ENCODE results near the gene SPEF2. TPM values are rescaled to one million over a fixed set of nuclear protein-coding genes. Genes with fewer than 3 reads are reported as not detected.
A peak's percentile ranks its signal among the peaks of the same experiment; 100 is the strongest.
"Not testable (repeated sequence)": the region's sequence is repeated elsewhere in the genome, so short reads cannot be mapped to it uniquely, and the experiment has no call there.

SPEF2 gene
- total RNA-seq, 1 donor from 2014 or later, result 10.0 TPM

DNA sequence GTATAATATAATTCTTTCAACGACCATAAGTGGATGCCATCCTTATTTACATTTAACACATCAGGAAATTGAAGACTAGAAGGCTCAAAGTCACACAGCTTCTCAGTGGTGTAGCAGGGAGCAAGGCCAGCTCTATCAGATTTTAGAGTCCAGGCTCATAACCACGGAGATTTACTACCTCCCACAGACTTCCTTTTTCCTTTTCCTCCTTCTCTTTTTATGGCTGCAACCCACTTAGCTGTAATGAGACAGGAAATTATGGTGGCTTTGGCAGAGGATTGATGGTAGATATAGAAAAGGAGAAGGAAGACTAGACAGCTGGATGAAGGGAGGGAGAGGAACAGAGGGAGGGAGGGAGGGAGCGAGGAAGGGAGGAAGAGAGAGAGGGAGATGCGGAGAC lies 47.4 kb downstream of the SPEF2 start:
- DNase-seq (ENCODE audit: low spot score), result no peak
- Mint-ChIP-seq H3K27ac (no peak overlapping the region), H3K9me3 (peaks cover 21% of the 10 kb centered on the region), H3K4me1 (ENCODE audit: low read depth) (peaks cover 29% of the 10 kb centered on the region), H3K27me3 (ENCODE audit: low read depth) (peaks cover 3% of the 10 kb centered on the region), H3K4me3 (ENCODE audit: low read depth) (no peak overlapping the region), H3K36me3 (ENCODE audit: low read depth) (peaks cover 52% of the 10 kb centered on the region)
- intact Hi-C loops (cut with micrococcal nuclease), result loop anchor here (5.0 kb wide), 1 partner anchor 107 kb away; no protein-coding TSS in a partner anchor

DNA sequence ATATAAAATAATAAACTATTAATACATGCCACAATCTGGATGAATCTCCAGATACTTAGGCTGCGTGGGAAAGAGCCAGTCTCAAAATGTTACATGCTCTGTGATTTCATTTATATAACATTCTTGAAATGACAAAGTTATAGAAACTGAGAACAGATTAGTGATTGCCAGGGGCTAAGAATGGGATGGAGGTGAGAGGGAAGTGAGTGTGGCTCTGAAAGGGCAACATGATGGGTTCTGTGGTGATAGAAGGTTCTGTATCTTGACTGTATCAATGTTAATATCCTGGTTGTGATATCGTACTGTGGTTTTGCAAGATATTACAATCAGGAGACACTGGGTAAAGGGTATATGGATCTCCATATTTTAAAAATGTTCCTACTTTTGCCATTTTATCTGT lies 50.7 kb downstream of the SPEF2 start:
- no peak for DNase-seq (ENCODE audit: low spot score)
- intact Hi-C loops (cut with micrococcal nuclease), result loop anchor here (5.0 kb wide), 1 partner anchor 104 kb away; no protein-coding TSS in a partner anchor
- no peak overlapping the region for H3K27ac Mint-ChIP-seq
- no peak overlapping the region for H3K4me3 Mint-ChIP-seq (ENCODE audit: low read depth)
- peaks cover 8% of the 10 kb centered on the region for H3K9me3 Mint-ChIP-seq
- peaks cover 32% of the 10 kb centered on the region for H3K36me3 Mint-ChIP-seq (ENCODE audit: low read depth)
- peaks cover 3% of the 10 kb centered on the region for H3K27me3 Mint-ChIP-seq (ENCODE audit: low read depth)
- H3K4me1 Mint-ChIP-seq (ENCODE audit: low read depth), result peaks cover 54% of the 10 kb centered on the region

DNA sequence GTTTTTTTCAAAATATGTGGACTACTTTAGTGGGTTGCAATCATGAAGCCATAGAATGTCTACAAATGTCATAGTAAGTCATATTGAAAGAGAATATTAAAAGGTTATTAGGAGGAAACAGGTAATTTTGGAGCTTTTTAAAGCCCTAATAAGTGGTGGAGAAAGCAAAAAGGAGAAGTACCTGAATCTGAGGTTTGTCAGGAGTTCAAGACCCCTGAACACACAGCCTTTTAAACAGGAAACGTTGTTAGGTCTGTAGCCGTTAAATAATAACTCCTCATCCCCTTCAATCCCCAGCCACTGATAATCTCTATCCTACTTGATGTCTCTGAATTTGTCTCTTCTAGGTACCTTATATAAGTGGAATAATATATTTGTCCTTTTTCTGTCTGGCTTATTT lies 51.1 kb downstream of the SPEF2 start:
- no peak for DNase-seq (ENCODE audit: low spot score)
- intact Hi-C loops (cut with micrococcal nuclease), result loop anchor here (5.0 kb wide), 1 partner anchor 104 kb away; no protein-coding TSS in a partner anchor
- peaks cover 27% of the 10 kb centered on the region for H3K36me3 Mint-ChIP-seq (ENCODE audit: low read depth)
- peaks cover 58% of the 10 kb centered on the region for H3K4me1 Mint-ChIP-seq (ENCODE audit: low read depth)
- H3K9me3 Mint-ChIP-seq, result peaks cover 4% of the 10 kb centered on the region
- H3K4me3 Mint-ChIP-seq (ENCODE audit: low read depth), result no peak overlapping the region
- H3K27me3 Mint-ChIP-seq (ENCODE audit: low read depth), result peaks cover 3% of the 10 kb centered on the region
- no peak overlapping the region for H3K27ac Mint-ChIP-seq

DNA sequence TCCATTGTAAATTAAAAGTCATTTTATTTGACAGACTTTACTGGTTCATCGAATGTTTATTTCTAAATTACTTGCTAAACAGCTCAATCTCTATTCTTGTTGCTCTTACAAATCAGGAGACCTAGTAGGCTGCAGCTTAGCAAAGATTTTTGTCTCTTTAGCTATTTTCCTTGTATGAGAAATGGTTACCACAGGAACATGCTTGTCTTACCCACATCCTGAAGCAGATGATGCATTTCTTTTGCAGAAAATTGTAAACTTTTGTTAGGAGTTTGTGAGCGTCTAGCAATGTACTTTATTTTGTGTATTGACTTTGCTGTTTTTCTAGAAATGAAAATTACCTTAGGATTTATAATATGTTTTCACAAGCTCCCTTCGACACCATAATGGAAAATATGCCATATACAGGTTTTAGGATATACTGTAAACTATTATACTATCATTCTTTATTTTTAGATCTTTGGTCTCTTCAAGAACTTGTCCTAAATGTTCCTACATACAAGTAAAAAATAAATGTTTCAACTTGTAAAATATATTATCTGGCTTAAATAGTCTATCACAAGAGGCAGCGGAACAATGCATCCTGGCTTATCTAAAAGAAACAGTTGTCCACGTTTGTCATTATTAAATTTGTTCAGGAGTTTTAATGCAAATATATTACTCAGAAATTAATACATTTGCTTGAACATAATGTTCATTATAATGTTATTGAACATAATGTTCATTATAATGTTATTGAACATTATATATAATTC lies 54.1 kb downstream of the SPEF2 start:
- H3K36me3 Mint-ChIP-seq (ENCODE audit: low read depth), result peaks cover 18% of the 10 kb centered on the region
- H3K27me3 Mint-ChIP-seq (ENCODE audit: low read depth), result peaks cover 3% of the 10 kb centered on the region
- DNase-seq (ENCODE audit: low spot score), result no peak
- H3K4me3 Mint-ChIP-seq (ENCODE audit: low read depth), result no peak overlapping the region
- H3K4me1 Mint-ChIP-seq (ENCODE audit: low read depth), result peaks cover 52% of the 10 kb centered on the region
- no peak overlapping the region for H3K27ac Mint-ChIP-seq
- intact Hi-C loops (cut with micrococcal nuclease), result loop anchor here (1.0 to 5.0 kb wide), 5 partner anchors 66 to 253 kb away; partner anchors contain the start of gene IL7R
- H3K9me3 Mint-ChIP-seq, result no peaks in the 10 kb centered on the region

DNA sequence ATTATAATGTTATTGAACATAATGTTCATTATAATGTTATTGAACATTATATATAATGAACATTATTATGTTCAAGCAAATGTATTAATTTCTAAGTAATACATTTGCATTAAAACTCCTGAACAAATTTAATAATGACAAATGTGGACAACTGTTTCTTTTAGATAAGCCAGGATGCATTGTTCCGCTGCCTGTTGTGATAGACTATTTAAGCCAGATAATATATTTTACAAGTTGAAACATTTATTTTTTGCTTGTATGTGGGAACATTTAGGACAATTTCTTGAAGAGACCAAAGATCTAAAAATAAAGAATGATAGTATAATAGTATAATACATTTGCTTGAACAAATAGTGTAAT lies 54.6 kb downstream of the SPEF2 start:
- Mint-ChIP-seq H3K4me1 (ENCODE audit: low read depth) (peaks cover 48% of the 10 kb centered on the region), H3K36me3 (ENCODE audit: low read depth) (peaks cover 14% of the 10 kb centered on the region)
- not testable (repeated sequence) for DNase-seq (ENCODE audit: low spot score); H3K9me3 Mint-ChIP-seq; H3K27ac Mint-ChIP-seq; H3K4me3 Mint-ChIP-seq (ENCODE audit: low read depth); H3K27me3 Mint-ChIP-seq (ENCODE audit: low read depth)
- intact Hi-C loops (cut with micrococcal nuclease), result loop anchor here (2.0 to 5.0 kb wide), 4 partner anchors 65 to 235 kb away; partner anchors contain the start of gene IL7R

DNA sequence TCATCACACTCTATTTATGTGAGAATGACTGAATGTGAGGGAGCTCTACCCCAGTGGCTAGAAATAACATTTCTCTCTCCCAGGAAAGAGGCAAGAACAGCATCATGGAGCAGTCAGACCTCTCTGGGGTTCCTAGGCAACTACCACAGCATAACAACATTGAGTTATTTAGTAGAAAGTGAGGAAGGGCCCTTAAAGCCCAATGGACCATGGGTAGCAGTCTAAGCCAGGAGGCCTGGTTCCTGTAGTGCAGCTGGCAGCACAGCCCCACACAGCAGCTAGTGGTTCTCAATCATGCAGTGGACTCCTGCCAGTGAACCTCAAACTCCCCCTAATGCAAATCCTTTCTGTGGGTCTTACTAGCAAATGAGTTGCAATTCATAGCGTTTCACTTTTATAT lies 55.3 kb downstream of the SPEF2 start:
- Mint-ChIP-seq H3K4me1 (ENCODE audit: low read depth) (peaks cover 46% of the 10 kb centered on the region), H3K9me3 (no peaks in the 10 kb centered on the region), H3K27ac (peak overlapping the region; percentile 42), H3K4me3 (ENCODE audit: low read depth) (no peak overlapping the region), H3K27me3 (ENCODE audit: low read depth) (no peaks in the 10 kb centered on the region), H3K36me3 (ENCODE audit: low read depth) (peaks cover 11% of the 10 kb centered on the region)
- peak; percentile 16 for DNase-seq (ENCODE audit: low spot score)
- intact Hi-C loops (cut with micrococcal nuclease), result loop anchor here (2.0 to 5.0 kb wide), 4 partner anchors 64 to 234 kb away; partner anchors contain the start of gene IL7R

DNA sequence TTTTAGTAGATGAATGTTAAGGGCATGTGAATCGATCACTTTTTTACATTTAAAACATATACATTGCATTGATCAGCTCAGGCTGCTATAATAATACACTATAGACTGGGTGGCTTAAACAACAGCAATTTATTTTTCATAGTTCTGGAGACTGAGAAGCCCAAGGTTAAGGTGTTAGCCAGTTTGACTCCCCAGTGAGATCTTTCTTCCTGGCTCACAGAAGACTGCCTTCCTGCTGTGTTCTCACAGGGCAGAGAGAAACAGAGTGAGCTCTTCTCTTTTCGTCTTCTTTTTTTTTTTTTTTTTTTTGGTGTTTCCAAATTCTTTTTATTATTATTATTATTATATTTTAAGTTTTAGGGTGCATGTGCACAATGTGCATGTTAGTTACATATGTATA lies 56.4 kb downstream of the SPEF2 start:
- no peak overlapping the region for H3K27ac Mint-ChIP-seq
- H3K9me3 Mint-ChIP-seq, result no peaks in the 10 kb centered on the region
- H3K4me3 Mint-ChIP-seq (ENCODE audit: low read depth), result no peak overlapping the region
- intact Hi-C loops (cut with micrococcal nuclease), result loop anchor here (5.0 kb wide), 3 partner anchors 63 to 233 kb away; no protein-coding TSS in a partner anchor
- peaks cover 7% of the 10 kb centered on the region for H3K36me3 Mint-ChIP-seq (ENCODE audit: low read depth)
- peaks cover 42% of the 10 kb centered on the region for H3K4me1 Mint-ChIP-seq (ENCODE audit: low read depth)
- DNase-seq (ENCODE audit: low spot score), result no peak
- H3K27me3 Mint-ChIP-seq (ENCODE audit: low read depth), result no peaks in the 10 kb centered on the region

DNA sequence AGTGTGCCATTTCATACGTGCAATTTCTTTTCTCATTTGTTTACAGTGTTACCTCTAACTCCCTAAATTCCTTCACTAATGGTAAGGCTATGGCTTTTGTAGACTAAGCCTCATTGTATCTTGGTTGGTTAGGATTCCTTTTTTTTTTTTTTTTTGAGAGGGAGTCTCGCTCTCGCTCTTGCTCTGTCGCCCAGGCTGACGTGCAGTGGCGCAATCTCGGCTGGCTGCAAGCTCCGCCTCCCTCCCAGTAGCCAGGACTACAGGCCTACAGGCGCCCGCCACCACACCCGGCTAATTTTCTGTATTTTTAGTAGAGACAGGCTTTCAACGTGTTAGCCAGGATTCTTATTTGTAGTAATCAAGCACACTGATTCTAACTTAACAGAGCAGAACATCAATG lies 57.7 kb downstream of the SPEF2 start:
- H3K27ac Mint-ChIP-seq, result no peak overlapping the region

DNA sequence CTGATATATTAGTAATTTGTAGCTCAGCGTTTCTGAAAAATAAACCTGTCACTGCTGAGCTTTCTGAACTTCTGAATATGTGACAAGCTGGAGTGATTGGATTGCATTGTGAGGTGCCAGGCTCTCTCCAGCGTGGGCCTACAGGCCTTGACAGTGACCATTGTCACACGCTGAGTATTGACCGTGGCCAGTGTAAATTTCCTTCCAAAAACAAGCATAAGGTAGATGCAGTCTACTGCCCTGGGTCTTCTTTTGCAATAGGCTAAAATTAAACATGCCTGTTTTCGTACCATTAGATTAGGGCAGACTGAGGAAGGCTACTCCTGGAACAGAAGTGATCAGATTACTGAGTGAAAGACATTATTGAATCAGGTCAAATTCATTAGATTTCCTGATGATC lies 60.2 kb downstream of the SPEF2 start:
- H3K27me3 Mint-ChIP-seq (ENCODE audit: low read depth), result no peaks in the 10 kb centered on the region
- intact Hi-C loops (cut with micrococcal nuclease), result no loop called here
- peaks cover 3% of the 10 kb centered on the region for H3K36me3 Mint-ChIP-seq (ENCODE audit: low read depth)
- DNase-seq (ENCODE audit: low spot score), result no peak
- H3K4me1 Mint-ChIP-seq (ENCODE audit: low read depth), result peaks cover 25% of the 10 kb centered on the region
- H3K27ac Mint-ChIP-seq, result no peak overlapping the region
- no peak overlapping the region for H3K4me3 Mint-ChIP-seq (ENCODE audit: low read depth)
- no peaks in the 10 kb centered on the region for H3K9me3 Mint-ChIP-seq

More for the DNA sequence above, 57.7 kb downstream of the SPEF2 start:
- intact Hi-C loops (cut with micrococcal nuclease), result no loop called here
- DNase-seq (ENCODE audit: low spot score), result no peak
- Mint-ChIP-seq H3K27me3 (ENCODE audit: low read depth) (no peaks in the 10 kb centered on the region), H3K4me3 (ENCODE audit: low read depth) (no peak overlapping the region), H3K4me1 (ENCODE audit: low read depth) (peaks cover 45% of the 10 kb centered on the region), H3K9me3 (no peaks in the 10 kb centered on the region), H3K36me3 (ENCODE audit: low read depth) (peaks cover 3% of the 10 kb centered on the region)

DNA sequence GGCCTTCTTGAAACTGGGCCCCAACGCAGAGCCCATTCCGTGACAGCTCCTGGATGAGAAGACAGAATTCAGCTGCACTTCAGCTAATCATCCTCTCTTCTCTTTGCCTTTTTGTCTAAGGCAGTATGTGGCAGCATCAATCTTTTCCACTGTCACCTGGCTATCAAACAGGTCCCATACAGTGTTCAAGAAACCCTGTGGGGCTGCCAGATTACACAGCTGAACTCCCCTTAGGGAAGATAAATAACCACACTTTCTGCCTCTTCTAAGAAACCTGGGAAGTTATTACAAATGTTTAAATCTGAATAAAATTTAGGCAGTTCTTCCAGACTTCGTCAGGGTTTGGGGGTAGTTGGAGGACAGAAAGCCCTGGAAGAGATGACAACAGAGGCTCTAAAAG lies 61.0 kb downstream of the SPEF2 start:
- Mint-ChIP-seq H3K27ac (no peak overlapping the region), H3K4me3 (ENCODE audit: low read depth) (no peak overlapping the region), H3K9me3 (no peaks in the 10 kb centered on the region), H3K36me3 (ENCODE audit: low read depth) (peaks cover 3% of the 10 kb centered on the region), H3K4me1 (ENCODE audit: low read depth) (peaks cover 17% of the 10 kb centered on the region), H3K27me3 (ENCODE audit: low read depth) (no peaks in the 10 kb centered on the region)
- intact Hi-C loops (cut with micrococcal nuclease), result no loop called here
- DNase-seq (ENCODE audit: low spot score), result no peak

DNA sequence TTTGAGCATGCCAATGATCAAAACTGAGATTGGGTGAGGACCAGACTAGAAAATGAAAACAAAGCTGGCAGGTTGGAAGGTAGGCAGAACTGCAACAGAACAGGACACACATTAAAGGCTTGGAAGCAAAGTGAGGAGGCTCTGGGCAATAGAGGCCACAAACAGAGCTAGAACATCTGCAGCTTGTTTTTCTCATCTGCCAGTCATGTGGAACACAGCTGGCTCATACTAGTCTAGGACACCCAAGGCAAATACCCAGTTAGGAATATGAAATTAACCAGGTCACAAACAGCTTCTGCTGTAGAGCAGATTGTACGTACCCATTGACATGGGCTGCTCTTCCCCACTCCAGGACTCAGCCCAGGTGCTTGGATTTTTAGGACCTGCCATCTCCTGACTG lies 61.7 kb downstream of the SPEF2 start:
- intact Hi-C loops (cut with micrococcal nuclease), result no loop called here
- no peaks in the 10 kb centered on the region for H3K9me3 Mint-ChIP-seq
- DNase-seq (ENCODE audit: low spot score), result no peak
- no peak overlapping the region for H3K27ac Mint-ChIP-seq
- no peaks in the 10 kb centered on the region for H3K27me3 Mint-ChIP-seq (ENCODE audit: low read depth)
- H3K36me3 Mint-ChIP-seq (ENCODE audit: low read depth), result peaks cover 3% of the 10 kb centered on the region
- H3K4me3 Mint-ChIP-seq (ENCODE audit: low read depth), result no peak overlapping the region
- H3K4me1 Mint-ChIP-seq (ENCODE audit: low read depth), result peaks cover 16% of the 10 kb centered on the region

DNA sequence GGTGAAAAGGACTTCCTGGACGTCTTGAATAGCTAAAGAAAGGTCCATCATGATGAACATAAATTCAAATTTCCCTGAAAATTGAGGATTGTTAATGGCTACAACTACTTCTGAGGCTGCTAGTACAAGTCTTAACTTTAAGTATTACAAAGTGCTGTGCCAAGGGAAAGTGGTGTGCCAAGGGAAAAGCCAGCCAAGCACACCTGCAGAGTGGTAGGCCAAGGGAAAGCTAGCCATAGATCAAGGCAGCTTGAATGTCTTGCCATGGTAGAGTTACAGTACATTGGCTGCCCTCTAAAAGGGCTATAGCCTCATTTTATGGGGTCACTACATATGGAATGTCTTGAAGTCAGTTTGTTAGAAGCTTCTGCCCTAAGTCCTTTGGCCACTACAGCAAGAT lies 64.2 kb downstream of the SPEF2 start:
- Mint-ChIP-seq H3K4me3 (ENCODE audit: low read depth) (no peak overlapping the region), H3K27me3 (ENCODE audit: low read depth) (no peaks in the 10 kb centered on the region), H3K36me3 (ENCODE audit: low read depth) (no peaks in the 10 kb centered on the region), H3K9me3 (no peaks in the 10 kb centered on the region), H3K4me1 (ENCODE audit: low read depth) (peaks cover 13% of the 10 kb centered on the region), H3K27ac (no peak overlapping the region)
- no peak for DNase-seq (ENCODE audit: low spot score)
- intact Hi-C loops (cut with micrococcal nuclease), result no loop called here

DNA sequence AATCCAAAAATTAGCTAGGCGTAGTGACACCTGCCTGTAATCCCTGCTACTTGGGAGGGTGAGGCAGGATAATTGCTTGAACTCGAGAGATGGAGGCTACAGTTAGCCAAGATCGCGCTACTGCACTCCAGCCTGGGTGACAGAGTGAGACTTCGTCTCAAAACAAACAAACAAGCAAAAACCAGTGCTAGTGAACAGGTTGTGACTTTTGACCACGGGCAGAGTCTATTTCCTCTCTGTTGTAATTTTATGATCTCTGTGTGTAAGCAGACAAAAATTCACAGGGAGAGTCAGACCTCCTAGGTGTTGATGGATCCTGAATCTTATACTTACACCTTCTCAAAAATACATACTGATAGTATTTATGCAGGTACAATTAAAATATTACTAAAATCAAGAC lies 65.8 kb downstream of the SPEF2 start:
- Mint-ChIP-seq H3K27ac (no peak overlapping the region), H3K4me1 (ENCODE audit: low read depth) (peaks cover 13% of the 10 kb centered on the region), H3K36me3 (ENCODE audit: low read depth) (no peaks in the 10 kb centered on the region), H3K27me3 (ENCODE audit: low read depth) (no peaks in the 10 kb centered on the region), H3K4me3 (ENCODE audit: low read depth) (no peak overlapping the region), H3K9me3 (no peaks in the 10 kb centered on the region)
- DNase-seq (ENCODE audit: low spot score), result no peak
- intact Hi-C loops (cut with micrococcal nuclease), result no loop called here

Measured in activated T-helper 2 cell treated with anti-CD3 and anti-CD28 coated beads, Interferon-gamma antibody, Interleukin-2, Interleukin-4, amounts not matched to agents 10 μg/mL and 5 μg/mL and 100 μg/mL, durations not matched to agents 14 hours and 24 hours and 36 hours (primary cell).